ENCODE measurements around the gene PPP1R3D.

The PPP1R3D gene

DNA sequence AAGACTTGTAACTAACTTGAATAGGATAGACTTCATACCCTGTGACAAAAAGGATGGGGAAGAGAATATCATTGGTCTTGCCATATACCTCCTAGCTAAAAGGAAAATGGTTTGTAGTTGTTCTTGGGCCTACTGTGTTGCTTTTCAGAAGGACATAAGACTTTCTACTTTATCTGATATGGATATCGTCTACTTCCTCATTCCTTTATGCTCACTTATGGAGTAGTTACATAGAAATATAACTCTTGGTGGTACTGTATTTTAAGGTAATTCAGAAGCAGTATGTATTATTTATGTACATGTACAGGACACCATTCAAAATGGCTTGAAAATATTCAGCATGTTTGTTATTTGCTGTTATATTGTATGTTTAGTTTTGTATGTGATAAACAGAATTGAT is 8.1 kb upstream of the PPP1R3D start:
- DNase-seq, result no peak

DNA sequence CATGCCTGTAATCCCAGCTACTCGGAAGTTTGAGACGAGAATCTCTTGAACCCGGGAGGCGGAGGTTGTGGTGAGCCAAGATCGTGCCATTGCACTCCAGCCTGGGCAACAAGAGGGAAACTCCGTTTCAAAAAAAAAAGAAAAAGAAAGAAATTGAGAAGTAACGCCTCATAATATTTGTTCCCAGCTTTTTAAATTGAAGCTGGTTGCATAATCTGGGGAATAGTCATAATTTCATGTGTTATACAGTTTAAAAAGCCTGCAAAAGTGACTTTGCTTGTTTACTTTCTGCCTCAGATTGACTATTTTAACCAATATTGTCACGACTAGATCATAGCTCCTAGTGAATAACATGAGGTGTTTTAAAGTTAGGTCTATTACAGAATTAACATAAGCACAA is 7.3 kb upstream of the PPP1R3D start:
- DNase-seq, result no peak

DNA sequence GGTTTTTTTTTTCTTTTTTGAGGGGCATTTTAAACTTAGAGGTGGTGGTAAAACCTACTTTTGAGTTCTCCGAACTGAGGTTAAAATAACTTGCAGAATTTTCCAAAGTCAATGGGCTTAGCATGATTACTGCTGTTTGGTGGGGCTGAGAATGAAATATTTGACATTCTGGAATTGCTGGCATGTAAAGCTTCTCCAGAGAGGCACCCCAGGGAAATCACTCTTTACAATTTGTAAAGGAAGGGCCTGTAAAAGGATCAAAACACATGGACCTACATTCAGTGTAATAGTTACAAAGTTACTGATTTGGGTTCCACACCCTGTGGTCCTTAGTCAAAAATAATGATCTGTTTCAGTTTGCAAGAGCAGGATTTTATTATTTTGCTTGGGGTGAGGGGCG is 5.6 kb upstream of the PPP1R3D start:
- no peak for DNase-seq

DNA sequence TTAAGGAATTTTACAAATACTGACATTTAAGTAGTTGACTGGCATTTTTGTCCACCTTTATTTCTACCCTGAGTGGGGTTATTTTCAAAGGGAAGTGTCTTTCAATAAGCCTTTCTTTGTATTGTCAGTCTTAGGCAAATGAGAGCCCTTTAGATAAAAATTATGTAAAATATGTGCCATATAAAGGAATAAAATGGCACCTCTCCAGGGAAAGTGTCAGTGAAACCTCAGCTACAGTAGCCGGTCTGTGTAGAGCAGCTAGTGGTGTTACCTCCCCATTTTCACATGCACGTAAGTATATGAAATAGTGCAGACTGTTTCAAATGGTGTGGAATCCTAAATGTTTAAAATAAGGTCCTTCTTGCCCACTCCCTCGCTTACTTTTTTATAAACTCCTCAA is 5.1 kb upstream of the PPP1R3D start:
- no peak for DNase-seq

DNA sequence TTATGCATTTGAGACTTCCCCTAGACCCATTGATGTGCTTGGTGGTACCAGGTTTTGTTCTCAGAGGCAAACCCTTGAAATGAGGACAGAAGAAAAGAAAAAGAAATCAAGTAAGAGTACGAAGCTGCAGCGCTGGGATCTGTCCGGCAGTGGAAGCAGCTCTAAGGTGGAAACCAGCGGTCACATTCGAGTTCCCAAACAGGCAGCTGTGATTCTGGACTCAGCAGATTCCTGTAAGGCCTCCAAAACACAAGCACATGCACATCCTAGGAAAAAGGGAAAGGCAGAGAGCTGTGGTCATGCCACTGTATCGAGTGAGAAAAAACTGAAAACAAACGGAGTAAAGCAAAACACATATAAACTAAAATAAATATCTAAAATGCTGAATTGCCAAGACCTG is 4.6 kb upstream of the PPP1R3D start:
- DNase-seq, result no peak

DNA sequence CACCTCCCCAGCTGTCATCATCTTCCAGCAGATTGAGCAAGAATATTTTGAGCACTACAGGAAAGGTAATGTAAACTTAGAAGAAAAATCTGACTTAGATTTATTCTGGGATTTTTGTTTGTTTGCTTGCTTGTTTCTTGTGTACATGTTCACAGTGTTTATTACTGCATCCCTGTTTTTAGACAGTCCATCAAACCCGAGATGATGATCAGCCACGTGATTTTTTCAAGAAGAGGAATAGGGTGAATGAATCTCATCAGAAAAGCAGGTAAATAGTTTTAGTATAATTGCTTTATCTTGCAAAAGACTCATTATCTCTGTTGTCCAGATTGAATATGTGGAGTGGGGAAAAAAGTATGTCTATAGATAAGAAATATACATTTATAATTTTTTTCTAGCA is 2.1 kb upstream of the PPP1R3D start:
- DNase-seq, result no peak

DNA sequence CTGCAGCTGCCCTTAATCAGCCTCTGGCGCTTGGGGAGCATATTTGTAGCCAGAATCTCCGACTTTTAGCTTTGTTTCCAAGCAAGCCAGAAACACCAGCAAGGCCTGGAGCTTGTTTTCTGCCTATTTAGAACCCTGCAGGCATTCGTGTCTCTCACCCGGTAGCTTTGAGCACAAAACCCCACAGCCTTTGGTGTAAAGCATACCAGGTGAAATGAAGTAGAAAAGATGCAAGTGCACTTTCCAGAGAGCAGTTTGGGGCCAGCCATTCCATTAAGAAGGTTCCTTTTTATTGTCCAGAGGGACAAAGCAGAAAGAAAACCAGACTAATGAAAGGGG is 820 bp upstream of the PPP1R3D start:
- DNase-seq, result no peak

DNA sequence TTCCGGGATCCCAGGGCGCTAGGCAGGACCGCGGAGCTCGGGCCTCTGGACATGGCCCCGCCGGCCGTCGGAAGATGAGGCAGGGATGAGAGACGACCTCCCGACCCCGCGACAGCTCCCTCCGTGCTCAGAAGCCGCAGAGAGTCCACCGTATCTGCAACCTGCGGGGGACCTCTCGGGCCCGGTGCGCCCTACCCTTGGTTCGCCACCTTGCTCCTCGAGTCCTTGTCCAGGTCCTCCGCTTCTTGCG is 301 bp downstream of the PPP1R3D start:
- no peak for DNase-seq

DNA sequence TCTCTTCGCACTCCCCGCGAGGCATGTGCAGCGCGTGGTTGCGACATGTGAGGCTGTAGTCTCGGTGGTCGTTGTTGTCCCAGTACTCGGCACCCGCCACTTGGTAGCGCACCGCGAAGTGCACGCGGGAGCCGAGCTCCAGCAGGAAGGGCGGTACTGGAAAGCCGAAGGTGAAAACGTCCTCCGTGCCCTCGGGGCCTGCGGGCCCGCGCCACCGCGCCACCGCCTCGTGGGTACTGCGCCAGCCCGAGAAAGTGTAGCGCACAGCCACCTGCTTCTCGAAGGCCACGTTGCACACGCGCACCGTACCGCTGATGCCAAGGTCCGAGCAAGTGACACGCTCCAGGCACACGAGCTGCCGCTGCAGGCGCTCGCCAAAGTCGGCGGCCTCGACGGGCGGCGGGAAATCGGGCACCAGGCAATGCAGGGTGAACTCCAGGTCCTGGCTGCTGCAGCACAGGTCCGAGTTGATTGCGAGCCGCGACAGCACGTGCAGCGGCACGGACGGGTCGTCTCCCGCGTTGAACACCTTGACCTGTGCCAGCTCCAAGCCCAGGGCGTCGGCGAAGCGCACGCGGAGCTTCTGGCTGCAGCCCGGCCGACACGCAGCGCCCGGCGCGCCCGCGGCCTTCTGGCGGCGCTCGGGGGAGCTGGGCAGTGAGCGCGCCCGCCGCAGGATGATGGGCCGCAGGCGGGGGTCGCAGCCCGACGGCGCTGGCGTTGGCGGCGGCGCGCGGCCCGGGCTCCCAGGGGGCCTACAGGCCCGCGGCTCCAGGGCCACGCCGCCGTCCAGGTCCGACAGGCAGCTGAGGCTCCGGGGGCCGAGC is 840 bp downstream of the PPP1R3D start:
- no peak for DNase-seq

DNA sequence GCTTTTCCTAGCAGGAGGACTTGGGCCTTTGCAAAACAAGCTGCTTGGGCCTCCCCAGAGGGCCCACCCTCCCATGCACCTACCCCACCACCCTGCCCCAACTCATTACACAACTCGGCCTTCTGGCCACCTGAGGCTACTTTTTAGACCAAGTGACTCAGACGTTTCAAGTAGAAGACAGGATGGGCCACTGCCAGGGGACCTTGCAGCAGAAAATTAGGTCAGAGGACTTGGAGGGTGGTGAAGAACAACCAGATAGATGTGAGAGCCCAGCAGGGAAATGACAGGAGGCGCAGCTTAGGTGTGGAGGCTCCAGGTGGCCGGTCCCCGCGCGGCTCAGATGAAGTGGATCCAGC is 1.4 kb downstream of the PPP1R3D start:
- DNase-seq, result no peak

DNA sequence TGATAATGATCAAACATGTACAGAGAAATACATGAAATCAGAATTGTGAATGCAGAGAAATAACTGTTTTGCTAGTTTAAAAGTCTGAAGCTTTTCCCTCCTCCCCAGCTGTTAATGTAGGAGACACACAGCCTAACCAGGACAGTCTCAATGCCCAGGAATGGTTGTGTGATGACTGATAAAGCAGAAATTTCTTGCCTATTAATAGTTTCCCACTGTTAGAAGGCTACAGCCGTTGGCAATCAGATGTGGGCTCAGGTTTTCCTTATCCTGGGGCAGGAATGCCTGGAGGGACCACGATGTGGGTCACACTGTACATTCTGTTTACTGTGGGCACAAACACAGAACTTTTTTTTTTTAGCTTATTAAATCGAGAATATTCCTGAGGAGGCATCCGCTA is 1.9 kb downstream of the PPP1R3D start:
- DNase-seq, result no peak

DNA sequence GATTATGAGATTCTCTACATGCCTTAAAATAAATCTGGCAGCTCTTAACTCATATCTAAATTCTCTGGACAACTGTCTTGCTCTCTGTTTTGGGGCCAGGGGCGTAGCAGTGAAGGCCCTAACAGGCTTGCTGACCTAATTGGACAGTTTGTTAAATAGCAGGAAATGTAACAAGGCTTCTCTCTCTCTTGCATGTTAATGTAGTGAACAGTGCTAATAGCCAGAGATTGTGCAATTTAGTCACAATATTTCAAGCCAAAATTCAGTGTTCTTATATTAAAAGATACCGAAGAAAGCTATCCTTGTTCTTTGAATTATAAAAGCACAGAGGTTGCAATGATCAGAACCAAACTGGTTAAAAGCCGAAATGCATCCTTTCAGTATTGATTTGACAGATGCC is 3.0 kb downstream of the PPP1R3D start:
- no peak for DNase-seq

DNA sequence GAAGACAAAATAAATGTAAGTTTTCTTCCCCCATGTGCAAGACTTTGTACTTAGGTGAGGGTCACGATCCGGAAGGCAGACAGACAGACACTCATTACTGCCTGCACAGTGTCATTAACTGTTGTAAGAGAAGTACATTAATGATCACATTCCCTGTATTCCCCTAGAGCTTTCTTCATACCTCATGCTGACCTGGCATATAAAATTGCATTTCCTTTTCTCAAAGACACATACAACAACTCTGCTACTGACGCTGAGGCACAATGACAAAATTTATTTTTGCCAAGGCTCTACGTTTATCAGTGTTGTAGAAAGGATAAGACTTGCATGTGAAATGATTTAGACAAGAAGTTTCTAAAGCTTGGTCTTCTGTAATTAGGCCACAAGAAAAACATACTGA is 3.7 kb downstream of the PPP1R3D start:
- DNase-seq, result no peak

DNA sequence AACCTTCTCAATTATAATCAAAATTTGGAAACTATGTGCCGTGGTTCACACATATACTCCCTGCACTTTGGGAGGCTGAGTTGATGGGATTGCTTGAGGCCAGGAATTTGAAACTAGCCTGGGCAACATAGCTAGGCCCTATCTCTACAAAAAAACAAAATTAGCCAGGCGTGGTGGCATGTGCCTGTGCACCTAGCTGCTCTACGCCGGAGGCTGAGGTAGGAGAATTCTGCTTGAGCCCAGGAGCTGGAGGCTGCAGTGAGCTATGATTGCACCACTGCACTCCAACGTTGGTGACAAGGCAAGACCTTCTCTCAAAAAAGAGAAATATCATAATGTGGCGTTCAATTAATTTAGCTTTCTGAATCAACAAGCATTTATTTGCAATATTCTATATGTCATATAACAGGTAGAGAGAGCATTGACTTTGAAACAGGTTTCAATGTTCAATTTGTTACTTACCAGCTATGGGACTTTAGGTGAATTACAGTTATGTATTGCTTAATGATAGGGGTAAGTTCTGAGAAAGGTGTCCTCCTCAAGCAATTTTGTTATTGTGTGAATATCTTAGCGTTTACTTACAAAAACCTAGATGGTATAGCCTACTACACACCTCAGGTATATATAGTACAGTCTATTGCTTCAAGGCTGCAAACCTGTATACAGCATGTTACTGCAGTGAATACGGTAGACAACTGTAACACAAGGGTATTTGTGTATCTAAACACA is 4.5 kb downstream of the PPP1R3D start:
- DNase-seq, result no peak

DNA sequence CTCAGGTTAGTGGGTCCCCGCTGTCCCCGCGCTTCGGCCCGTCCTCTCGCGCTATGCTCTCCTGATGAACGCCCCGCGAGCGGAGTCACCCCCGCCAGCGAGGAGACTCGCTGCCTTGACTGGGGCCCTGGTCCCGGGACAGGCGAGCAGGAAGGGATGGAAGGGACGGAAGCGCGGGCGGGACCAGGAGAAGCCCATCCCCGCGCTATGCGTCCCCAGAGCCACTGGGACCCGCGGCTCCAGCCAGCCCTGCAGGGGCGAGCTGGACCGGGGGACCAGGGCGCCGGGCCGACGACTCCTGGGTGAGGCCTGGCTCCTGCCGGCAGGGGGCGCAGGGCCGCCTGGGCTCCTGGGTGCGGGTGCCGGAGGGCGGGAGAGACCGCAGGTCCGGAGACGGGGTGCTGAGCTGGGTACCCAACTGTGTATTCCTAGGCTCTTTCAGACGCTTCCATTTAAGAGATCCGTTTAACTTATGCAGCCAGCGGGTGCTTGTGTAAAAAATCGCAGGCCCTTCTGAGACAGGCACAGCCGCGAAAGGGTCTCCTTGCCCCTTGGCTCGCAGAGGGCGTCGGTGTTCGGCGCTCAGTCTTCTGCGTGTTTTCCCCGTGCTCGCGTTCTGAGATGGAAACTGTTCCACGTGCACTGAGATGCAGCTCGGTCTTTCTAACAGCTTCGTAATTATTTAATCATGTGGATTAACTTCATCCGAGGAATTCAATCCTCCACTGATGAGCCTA is 6.1 kb downstream of the PPP1R3D start:
- DNase-seq, result peak; percentile 72

DNA sequence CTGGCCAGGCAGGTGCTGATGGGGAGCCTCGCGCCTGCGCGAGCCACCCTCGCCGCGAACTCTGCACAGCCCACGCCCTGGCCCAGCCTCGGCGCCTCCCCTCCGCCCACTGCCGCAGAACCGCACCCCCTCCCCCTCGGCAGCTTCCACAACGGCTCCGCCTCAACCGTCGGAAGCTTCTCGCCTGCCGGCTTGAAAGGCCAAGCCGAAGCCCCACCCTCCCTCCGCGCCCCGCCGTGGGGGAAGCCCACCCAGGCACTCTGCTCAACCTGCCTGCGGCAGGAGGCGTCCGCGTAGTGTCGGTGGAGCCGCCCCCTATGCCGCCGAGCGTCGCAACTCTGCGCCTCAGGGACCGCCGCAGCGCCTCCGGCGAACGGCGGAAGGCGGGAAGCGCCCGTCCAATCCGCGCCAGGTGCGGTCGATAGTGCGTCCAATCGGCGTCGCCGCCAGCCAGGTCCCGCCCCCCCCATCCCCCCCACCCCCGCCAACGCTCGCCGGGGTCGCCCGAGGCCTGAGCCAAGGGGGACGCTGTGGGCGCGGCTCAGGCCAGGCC is 6.7 kb downstream of the PPP1R3D start, which contains the start of gene SYCP2:
Gene SYCP2, minus strand, starts transcription at position 342 of the 553 bp plus-strand sequence. CDS start 11,224 bp downstream, outside the sequence.
- DNase-seq, result no peak

DNA sequence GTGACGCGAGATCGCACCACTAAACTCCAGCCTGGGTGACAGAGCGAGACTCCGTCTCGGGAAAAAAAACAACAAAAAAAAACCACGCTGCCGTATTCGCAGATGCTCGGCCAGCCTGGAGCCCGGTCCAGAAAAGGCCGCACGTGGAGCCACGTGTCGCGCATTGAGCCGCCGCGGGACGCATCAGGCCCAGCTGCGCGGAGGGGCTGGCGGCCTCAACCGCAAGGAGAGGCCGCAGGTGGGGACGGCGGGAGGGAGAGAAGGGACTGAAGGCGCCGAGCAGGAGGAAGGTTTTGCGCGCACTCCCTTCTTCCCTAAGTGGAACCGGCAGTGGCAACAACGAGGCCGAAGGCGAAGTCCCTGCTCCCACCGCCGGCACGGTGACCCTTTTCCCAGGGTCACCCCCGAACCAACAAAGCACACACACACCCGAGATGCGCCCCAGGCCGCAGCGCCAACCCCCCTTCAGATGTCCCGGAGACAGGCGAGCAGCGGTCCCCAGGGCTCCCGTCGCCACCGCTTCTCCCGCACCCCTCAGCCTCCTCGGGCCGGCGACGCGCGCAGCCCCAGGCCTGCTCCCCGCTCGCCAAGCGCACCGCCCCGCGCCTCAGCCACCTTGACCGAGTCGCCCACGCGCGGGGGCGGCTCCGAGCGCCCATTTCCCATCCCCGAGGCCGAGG is 7.3 kb downstream of the PPP1R3D start:
- DNase-seq, result no peak

DNA sequence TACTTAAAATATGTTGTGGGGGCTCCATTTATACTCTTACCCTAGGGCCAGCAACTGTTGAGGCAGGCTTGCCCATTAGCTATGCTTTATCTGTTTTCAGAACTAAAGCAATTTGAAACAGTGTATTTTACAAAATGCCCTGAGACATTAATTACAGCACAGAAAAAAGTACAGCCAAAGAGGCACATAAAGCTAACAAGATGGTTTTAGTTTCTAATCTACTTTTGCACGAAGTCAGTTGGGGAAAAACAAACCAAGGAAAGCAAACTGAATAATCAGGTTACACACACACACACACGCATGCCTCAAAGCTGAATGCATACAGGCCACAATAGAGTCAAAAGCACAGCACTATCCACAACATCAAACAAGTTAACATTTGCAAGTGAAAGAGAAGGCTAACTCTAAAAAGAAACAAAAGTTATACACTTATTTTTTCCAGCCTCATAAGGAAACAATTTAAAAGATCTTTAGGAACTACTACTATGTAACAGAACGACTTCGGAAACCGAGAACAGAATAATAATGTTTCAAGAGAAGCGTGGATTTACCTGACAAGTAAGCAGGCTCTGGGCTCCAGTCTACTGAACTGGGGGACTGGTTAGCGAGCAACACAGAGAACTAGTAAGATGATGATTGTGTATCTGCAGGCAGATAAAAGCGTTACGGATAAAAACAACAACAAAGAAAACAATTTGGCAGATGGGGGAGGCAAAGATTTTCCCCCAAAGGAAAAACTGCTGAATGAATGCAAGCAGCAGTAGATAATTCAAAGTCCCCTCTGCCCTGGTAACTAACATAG is 8.4 kb downstream of the PPP1R3D start:
- no peak for DNase-seq

DNA sequence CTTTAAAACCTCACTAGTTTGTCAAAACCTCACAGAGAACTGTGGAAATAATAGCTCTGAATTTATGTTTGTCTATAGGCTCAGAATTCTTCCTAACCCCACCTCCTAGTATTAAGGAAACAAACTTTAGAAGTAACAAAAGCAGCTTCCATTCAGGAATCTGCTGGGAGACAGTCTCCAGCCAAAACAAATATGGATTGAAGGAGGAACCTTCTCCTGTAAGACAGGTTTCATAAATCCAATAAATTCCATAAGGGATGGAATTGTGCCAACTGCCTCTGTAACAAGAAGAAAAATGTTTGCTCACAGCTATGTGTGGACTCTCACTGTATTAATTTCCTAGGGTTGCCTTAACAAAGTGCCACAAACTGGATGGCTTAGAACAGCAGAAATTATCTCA is 14.2 kb downstream of the PPP1R3D start:
- DNase-seq, result no peak

DNA sequence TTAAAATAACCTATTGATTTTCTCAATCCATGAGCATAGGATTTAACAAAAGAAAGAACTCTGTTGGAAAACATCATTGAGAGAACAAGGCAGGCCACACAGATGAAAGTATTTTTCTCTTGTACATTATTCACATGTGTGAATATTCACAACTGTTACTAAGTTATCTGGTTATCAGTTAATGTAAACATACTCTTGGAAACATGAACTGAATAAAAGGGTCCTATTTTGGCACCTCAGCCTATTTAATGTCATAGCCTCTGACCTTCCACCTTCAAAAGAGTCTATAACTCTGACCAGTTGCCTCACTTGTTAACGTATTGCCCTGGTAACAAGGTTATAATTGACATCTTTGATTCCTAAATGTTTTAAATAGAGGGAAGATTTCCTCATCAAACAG is 14.7 kb downstream of the PPP1R3D start:
- no peak for DNase-seq

DNA sequence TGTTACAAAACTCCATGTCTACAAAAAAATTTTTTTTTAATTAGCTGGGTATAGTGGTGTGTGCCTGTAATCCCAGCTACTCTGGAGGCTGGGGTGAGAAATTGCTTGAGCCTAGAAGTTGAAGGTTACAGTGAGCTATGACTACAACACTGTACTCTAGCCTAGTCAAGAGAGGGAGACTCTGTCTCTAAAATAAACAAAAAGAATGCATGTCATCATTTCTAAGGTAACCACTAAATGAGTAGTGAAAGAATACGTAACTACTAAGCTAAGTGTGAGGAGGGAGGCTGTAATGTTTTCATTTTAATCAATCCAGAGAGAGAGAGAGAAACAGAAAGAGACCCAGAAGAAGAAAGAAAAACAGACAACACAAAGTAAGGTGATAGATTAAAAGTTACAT is 16.6 kb downstream of the PPP1R3D start:
- no peak for DNase-seq

DNA sequence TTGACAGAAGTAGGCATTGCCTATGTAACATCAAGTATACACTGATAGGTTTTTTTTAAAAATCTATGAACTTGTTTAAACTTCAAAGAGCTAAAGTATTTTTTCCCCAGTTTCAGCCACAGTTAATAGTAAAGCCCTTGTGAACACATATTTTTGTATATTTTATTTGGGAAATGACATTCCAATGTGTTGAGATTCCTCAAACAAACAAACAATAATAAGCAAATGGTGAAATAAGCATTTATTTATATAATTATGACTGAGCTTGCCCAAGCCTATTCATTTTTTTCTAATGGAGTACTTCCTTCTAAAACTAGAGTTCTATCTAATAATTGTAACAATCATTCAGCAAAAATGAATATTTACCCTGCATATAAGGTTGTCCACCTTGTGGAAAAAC is 19.2 kb downstream of the PPP1R3D start:
- DNase-seq, result no peak

DNA sequence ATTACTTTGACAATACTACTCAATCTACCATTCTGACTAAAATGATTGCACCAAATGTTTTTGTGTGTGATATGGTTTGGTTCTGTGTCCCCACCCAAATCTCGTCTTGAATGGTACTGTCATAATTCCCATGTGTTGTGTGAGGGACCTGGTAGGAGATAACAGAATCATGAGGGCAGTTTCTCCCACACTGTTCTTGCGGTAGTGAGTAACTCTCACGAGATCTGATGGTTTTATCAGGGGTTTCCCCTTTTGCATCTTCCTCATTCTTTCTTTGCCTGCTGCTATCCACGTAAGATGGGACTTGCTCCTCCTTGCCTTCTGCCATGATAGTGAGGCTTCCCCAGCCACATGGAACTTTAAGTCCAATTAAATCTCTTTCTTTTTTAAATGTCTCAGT is 27.5 kb downstream of the PPP1R3D start:
- DNase-seq, result no peak
